GM12872 (cell line): Measurements from ENCODE around the gene OTX1.

ENCODE experiments used
- TF ChIP-seq, protein P1 (sequence below): IDR thresholded peaks from 3 replicates; pipeline ENCODE4 v1.5.1; 2011; ENCODE audit warnings: low read depth, mild to moderate bottlenecking, low read length, moderate library complexity; ENCODE audit not compliant: insufficient read depth

The OTX1 gene

DNA sequence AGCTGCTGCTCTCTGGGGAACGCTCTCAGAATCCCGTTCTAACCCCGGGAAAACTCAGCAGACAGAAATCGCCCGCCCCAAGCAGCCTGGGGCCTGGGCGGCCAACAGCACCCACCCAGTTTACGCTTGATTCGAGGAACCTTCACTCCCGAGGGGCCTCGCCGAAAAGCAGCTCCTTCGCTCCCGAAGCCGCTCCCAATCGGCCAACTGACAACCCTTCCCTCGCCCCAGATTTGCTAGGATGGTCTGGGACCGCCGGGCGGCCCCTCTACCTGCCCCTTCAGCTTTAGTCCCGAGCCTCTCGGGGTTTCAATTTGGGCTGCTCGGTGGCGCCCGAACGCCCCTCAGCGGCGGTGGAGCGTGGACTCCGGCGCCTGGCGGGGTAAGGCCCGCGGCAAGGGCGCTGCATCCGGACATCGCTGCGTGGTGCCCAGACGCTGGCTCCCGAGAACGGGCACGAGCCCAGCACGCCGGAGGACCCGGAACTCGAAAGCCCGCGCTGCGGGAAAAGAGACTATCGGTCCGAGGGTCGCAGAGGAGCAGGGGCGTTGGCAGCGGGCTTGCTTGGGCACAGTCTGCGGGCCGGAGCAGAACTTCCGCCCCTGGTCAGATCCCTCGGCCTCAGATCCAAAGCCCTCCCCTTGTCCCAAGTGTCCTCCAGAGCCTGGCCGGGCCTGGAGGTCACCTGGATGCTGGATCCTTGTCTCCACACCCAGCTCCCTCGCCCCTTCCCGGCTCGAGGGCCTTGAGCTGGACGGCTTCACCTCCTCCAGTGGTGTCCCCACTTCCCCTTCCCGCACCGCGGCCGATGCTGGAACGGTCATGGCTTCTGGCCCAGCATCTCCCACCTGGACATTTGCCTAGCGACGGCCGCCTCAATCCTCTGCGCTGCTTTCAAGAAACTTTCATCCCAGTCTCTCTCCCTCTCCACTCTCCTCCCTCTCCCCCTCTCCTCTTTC, 3.0 kb upstream of the OTX1 start:
- TF ChIP-seq, protein P1, sequence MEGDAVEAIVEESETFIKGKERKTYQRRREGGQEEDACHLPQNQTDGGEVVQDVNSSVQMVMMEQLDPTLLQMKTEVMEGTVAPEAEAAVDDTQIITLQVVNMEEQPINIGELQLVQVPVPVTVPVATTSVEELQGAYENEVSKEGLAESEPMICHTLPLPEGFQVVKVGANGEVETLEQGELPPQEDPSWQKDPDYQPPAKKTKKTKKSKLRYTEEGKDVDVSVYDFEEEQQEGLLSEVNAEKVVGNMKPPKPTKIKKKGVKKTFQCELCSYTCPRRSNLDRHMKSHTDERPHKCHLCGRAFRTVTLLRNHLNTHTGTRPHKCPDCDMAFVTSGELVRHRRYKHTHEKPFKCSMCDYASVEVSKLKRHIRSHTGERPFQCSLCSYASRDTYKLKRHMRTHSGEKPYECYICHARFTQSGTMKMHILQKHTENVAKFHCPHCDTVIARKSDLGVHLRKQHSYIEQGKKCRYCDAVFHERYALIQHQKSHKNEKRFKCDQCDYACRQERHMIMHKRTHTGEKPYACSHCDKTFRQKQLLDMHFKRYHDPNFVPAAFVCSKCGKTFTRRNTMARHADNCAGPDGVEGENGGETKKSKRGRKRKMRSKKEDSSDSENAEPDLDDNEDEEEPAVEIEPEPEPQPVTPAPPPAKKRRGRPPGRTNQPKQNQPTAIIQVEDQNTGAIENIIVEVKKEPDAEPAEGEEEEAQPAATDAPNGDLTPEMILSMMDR, result no peak

DNA sequence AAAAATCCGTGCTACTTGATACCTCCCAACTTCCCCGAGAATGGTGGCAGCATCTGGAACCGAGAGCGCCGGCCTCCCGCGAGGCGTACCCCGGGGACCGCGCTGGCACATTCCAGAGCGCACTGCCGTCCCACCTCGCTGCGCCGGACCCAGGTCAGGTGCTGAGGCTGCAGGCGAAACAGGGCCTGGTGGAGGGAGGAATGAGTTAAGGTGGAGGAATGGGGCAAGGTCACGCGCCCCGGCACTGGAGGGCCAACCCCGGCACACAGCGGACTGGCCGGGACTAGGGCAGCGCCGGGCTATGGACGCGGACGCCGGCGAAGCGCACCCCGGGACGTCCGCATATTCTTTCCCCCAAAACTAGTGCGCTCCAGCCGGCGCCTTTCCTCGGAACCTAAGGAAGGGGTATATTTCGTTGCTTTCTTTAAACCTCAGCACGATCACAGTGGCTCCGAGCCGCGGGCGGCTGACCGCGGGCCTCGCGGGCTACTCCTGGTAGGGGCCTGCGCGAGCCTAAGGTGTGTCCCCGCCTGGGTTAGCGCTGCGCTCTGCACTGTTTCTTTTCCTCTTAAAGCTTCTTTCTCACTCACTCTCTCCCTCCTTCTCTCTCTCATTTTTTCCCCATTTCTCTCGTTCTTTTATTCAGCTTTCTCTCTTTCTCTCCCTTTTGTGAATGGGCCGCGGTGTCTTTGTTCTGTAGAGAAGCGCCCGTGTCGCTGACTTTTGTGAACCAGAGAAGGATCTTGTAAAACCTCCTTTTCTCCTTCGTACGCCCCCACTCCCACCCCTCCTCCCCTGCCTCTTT, 2.1 kb upstream of the OTX1 start:
- TF ChIP-seq, protein P1, result no peak

DNA sequence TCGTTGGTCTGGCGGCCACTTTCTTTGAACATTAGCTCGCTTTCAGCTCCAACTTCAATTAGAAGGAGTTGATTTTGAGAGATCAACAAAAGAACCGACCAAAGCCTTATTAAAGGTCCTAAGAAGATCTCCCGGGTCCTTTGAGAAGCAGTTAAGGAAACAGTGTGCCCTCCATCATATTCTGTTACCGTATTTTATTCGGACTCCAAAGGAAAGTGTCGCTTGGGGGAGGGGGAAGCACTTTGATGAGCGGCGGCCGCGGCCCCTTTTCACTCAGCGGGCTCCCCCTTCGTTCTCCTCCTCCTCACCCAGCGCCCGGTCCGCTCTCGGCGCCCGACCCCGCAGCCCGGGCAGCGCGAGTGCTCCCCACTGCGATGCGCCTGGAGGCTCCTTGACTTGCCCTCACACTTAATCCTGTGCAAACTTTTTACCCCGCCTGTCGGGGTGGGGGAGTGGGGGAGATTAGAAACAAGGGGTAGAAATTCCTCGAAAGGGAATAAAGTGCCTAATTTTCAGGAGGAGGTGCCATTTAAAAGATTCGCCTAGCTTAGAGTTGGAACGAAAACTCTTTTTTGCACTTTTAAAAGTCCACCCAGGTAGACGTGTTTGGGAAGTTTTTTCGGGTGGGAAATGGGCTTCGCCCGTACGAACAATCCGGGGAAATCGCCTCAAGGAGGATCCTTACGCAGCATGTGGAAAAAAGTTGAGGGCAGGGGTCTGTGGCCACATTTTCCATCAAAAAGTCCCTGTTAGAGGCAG, 1.2 kb upstream of the OTX1 start:
- TF ChIP-seq, protein P1, result no peak

DNA sequence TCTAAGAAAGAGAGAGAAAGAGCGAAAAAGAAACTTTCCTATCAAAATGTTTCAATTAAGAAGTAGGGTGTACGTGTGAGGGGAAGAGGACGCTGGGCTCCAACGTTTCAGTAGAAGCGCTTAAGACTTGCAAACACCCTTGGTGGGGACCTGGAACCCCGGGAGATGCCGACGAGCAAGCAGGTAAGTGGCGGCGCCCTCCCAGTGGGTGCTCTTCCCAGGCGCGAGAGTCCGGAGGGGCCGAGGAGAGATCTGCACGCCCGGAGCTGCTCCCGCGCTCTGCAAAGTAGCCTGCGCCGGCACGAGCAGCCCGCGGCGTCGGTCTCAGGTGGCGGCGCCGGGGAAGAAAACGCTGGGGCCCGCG, 678 bp upstream of the OTX1 start:
- TF ChIP-seq, protein P1, result no peak

DNA sequence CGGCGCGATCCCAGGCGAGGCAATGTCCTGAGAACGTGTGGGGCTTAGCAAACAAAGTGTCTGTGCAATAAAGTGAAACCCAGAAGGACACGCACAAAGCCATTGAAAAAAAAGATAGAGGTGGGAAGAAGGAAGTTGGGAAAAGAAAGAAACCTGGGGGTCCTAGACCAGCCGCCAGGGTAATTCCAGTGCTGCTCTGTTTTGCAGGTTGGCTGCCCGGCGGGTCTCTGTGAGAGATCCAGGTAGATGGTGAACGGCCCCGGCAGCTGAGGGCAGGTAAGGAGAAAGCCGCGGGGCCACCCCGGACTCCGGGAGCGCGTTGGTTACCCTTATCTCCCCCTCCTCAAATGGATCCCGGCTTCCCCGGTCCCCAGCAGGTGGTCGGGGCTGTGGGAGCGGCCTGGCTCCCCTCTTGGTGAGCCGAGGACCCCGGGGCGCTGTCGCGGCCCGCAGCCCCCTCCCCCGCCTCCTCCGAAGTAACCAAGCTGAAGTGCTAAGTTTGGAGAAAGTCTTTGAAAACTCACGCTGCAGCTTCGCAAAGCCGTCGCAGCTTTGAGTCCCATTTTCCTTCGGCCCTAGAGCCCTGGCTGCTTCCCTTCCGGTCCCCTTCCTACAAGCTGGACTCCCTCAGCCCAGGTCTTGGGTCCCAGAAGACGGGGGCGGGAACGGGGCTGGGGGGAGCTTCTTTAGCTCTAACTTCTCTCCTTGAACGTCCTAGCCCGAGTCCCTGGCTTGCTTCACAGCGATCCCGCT, 588 bp downstream of the OTX1 start:
- TF ChIP-seq, protein P1, result no peak

DNA sequence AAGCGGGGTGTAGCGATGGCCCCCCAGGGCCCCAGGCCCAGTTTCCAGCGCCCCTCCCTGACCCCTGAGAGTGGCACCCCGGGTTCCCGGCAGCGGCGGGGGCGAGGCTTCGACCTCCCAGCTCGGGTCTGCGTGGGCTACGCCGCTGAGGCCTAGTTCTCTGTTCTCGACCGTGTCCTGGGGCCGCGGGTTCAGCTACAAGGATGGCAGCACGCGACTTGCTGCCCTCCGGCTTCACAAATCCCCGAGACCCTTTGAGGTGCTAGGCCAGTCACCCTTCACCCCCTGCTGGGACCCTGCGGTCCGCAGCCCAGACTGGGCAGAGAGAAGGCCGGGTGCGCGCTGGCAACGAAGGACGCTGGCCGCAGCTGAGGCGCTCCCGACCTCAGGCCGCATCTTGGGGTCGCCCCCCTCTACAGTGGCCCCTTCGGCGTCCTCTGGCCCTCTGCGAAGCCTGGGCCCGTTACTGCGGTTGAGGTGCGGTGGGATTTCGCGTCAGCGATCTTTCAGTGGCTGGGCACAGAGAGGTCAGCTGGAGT, 1.2 kb downstream of the OTX1 start:
- TF ChIP-seq, protein P1, result no peak
